Endothelial cell (in vitro differentiated cells): Measurements from ENCODE around the gene FBXO34. TPM values are rescaled to one million over a fixed set of nuclear protein-coding genes. Genes with fewer than 3 reads are reported as not detected.
A peak's percentile ranks its signal among the peaks of the same experiment; 100 is the strongest.

Source experiments
- DNase-seq: peaks from one replicate; pipeline ENCODE4 v3.0.0; 2021; ENCODE audit warnings: low spot score
- H3K27ac Mint-ChIP-seq: one replicate; pipeline ENCODE4 v1.8.0; 2021; ENCODE audit warnings: mixed read lengths, inconsistent platforms; ENCODE audit not compliant: unreplicated experiment
- H3K27me3 Mint-ChIP-seq: one replicate; pipeline ENCODE4 v1.8.0; 2021; ENCODE audit warnings: mild to moderate bottlenecking, moderate library complexity, mixed read lengths, inconsistent platforms; ENCODE audit not compliant: unreplicated experiment
- H3K36me3 Mint-ChIP-seq: one replicate; pipeline ENCODE4 v1.8.0; 2021; ENCODE audit warnings: mild to moderate bottlenecking, low read depth, mixed read lengths, inconsistent platforms; ENCODE audit not compliant: unreplicated experiment
- H3K4me1 Mint-ChIP-seq: one replicate; pipeline ENCODE4 v1.8.0; 2021; ENCODE audit warnings: mild to moderate bottlenecking, mixed read lengths, inconsistent platforms; ENCODE audit not compliant: unreplicated experiment
- H3K4me3 Mint-ChIP-seq: one replicate; pipeline ENCODE4 v1.8.0; 2021; ENCODE audit warnings: mild to moderate bottlenecking, mixed read lengths, inconsistent platforms; ENCODE audit not compliant: unreplicated experiment
- H3K9me3 Mint-ChIP-seq: one replicate; pipeline ENCODE4 v1.8.0; 2021; ENCODE audit warnings: mixed read lengths, inconsistent platforms; ENCODE audit not compliant: unreplicated experiment
- CTCF ChIP-seq: fragments of 200-600 bp; sonication (generic); IDR thresholded peaks from one replicate; pipeline ENCODE4 v1.5.0; 2021; ENCODE audit warnings: antibody characterized with exemption; ENCODE audit not compliant: unreplicated experiment
- total RNA-seq: library from RNA; stranded (reverse); fragmentation: NEBNext Ultra II Directional; extraction: Animal tissue kit (Norgen Biotek cat#: 25700); gene quantifications from one replicate; pipeline ENCODE4 v1.2.1, GENCODE V29; 2021; ENCODE audit not compliant: unreplicated experiment

Gene FBXO34
- total RNA-seq, 1 donor from 2014 or later, result 14.2 TPM

GRCh38 chr14:55238019-55238680 lies 33.1 kb upstream of the FBXO34 start:
- H3K9me3 Mint-ChIP-seq, result no peaks in the 10 kb centered on the region
- no peaks in the 10 kb centered on the region for H3K4me1 Mint-ChIP-seq
- H3K4me3 Mint-ChIP-seq, result no peak overlapping the region
- H3K36me3 Mint-ChIP-seq, result no peaks in the 10 kb centered on the region
- no peak for DNase-seq
- H3K27ac Mint-ChIP-seq, result no peak overlapping the region
- TF ChIP-seq CTCF, result no peak
- H3K27me3 Mint-ChIP-seq, result peaks cover 5% of the 10 kb centered on the region

GRCh38 chr14:55239320-55239719 lies 31.9 kb upstream of the FBXO34 start:
- H3K4me1 Mint-ChIP-seq, result peaks cover 5% of the 10 kb centered on the region
- no peak overlapping the region for H3K27ac Mint-ChIP-seq
- TF ChIP-seq CTCF, result no peak
- H3K9me3 Mint-ChIP-seq, result no peaks in the 10 kb centered on the region
- H3K27me3 Mint-ChIP-seq, result peaks cover 5% of the 10 kb centered on the region
- no peaks in the 10 kb centered on the region for H3K36me3 Mint-ChIP-seq
- H3K4me3 Mint-ChIP-seq, result no peak overlapping the region
- DNase-seq, result no peak

- Mint-ChIP-seq H3K27me3 (peaks cover 5% of the 10 kb centered on the region), H3K4me1 (peaks cover 5% of the 10 kb centered on the region), H3K4me3 (no peak overlapping the region), H3K9me3 (no peaks in the 10 kb centered on the region), H3K27ac (no peak overlapping the region), H3K36me3 (no peaks in the 10 kb centered on the region)
- DNase-seq, result peak; percentile 42
- TF ChIP-seq CTCF, result no peak
Observed at GRCh38 chr14:55240526-55241178, 30.6 kb upstream of the FBXO34 start.

GRCh38 chr14:55241673-55242072 lies 29.5 kb upstream of the FBXO34 start:
- no peak for TF ChIP-seq CTCF
- Mint-ChIP-seq H3K27ac (no peak overlapping the region), H3K27me3 (peaks cover 5% of the 10 kb centered on the region), H3K36me3 (no peaks in the 10 kb centered on the region), H3K4me3 (no peak overlapping the region), H3K9me3 (no peaks in the 10 kb centered on the region), H3K4me1 (peaks cover 5% of the 10 kb centered on the region)
- DNase-seq, result no peak

GRCh38 chr14:55243386-55243785 lies 27.8 kb upstream of the FBXO34 start:
- TF ChIP-seq CTCF, result no peak
- peaks cover 6% of the 10 kb centered on the region for H3K27me3 Mint-ChIP-seq
- peaks cover 5% of the 10 kb centered on the region for H3K4me1 Mint-ChIP-seq
- DNase-seq, result no peak
- no peaks in the 10 kb centered on the region for H3K9me3 Mint-ChIP-seq
- H3K4me3 Mint-ChIP-seq, result no peak overlapping the region
- H3K36me3 Mint-ChIP-seq, result no peaks in the 10 kb centered on the region
- no peak overlapping the region for H3K27ac Mint-ChIP-seq
